Measurements from ENCODE around the gene EMX2.
"Not testable (repeated sequence)": the region's sequence is repeated elsewhere in the genome, so short reads cannot be mapped to it uniquely, and the experiment has no call there.

EMX2 gene

GRCh38 chr10:117542706-117543224 is at the start of gene EMX2:
Gene EMX2 (plus strand): TSS chr10:117542746. CDS start chr10:117543268, 522 bp downstream.
- H3K36me3 Mint-ChIP-seq = no peaks in the 10 kb centered on the region
- peak within 1 kb of the TSS; percentile 46 for H3K27ac Mint-ChIP-seq
- H3K4me3 Mint-ChIP-seq = peak within 1 kb of the TSS; percentile 71
- peaks cover 51% of the 10 kb centered on the region for H3K27me3 Mint-ChIP-seq
- H3K4me1 Mint-ChIP-seq = peaks cover 33% of the 10 kb centered on the region
- no peaks in the 10 kb centered on the region for H3K9me3 Mint-ChIP-seq

GRCh38 chr10:117496031-117496430 is 46.5 kb upstream of the EMX2 start:
- Mint-ChIP-seq H3K4me3 (no peak overlapping the region), H3K27ac (no peak overlapping the region), H3K4me1 (peaks cover 4% of the 10 kb centered on the region), H3K36me3 (no peaks in the 10 kb centered on the region), H3K27me3 (peaks cover 22% of the 10 kb centered on the region), H3K9me3 (no peaks in the 10 kb centered on the region)

GRCh38 chr10:117496616-117497028 is 45.9 kb upstream of the EMX2 start:
- Mint-ChIP-seq H3K9me3 (no peaks in the 10 kb centered on the region), H3K27me3 (peaks cover 19% of the 10 kb centered on the region), H3K36me3 (no peaks in the 10 kb centered on the region), H3K4me1 (peaks cover 4% of the 10 kb centered on the region), H3K4me3 (no peak overlapping the region), H3K27ac (no peak overlapping the region)

GRCh38 chr10:117497736-117498135 is 44.8 kb upstream of the EMX2 start:
- Mint-ChIP-seq H3K27me3 (peaks cover 15% of the 10 kb centered on the region), H3K4me3 (no peak overlapping the region), H3K36me3 (no peaks in the 10 kb centered on the region), H3K4me1 (peaks cover 4% of the 10 kb centered on the region), H3K27ac (no peak overlapping the region), H3K9me3 (no peaks in the 10 kb centered on the region)

GRCh38 chr10:117499248-117500105 is 43.1 kb upstream of the EMX2 start:
- H3K4me1 Mint-ChIP-seq = peaks cover 4% of the 10 kb centered on the region
- H3K27me3 Mint-ChIP-seq = peaks cover 17% of the 10 kb centered on the region
- H3K27ac Mint-ChIP-seq = no peak overlapping the region
- no peak overlapping the region for H3K4me3 Mint-ChIP-seq
- no peaks in the 10 kb centered on the region for H3K9me3 Mint-ChIP-seq
- H3K36me3 Mint-ChIP-seq = no peaks in the 10 kb centered on the region

- Mint-ChIP-seq H3K4me1 (peaks cover 4% of the 10 kb centered on the region), H3K9me3 (no peaks in the 10 kb centered on the region), H3K36me3 (no peaks in the 10 kb centered on the region), H3K27me3 (peaks cover 12% of the 10 kb centered on the region), H3K4me3 (no peak overlapping the region), H3K27ac (no peak overlapping the region)
Observed at GRCh38 chr10:117500456-117500855, 42.1 kb upstream of the EMX2 start.

GRCh38 chr10:117501460-117502035 is 41.0 kb upstream of the EMX2 start:
- peaks cover 8% of the 10 kb centered on the region for H3K27me3 Mint-ChIP-seq
- no peak overlapping the region for H3K27ac Mint-ChIP-seq
- H3K4me3 Mint-ChIP-seq = no peak overlapping the region
- H3K9me3 Mint-ChIP-seq = no peaks in the 10 kb centered on the region
- H3K4me1 Mint-ChIP-seq = peaks cover 3% of the 10 kb centered on the region
- no peaks in the 10 kb centered on the region for H3K36me3 Mint-ChIP-seq

- H3K4me3 Mint-ChIP-seq = no peak overlapping the region
- no peak overlapping the region for H3K27ac Mint-ChIP-seq
- H3K36me3 Mint-ChIP-seq = no peaks in the 10 kb centered on the region
- peaks cover 6% of the 10 kb centered on the region for H3K27me3 Mint-ChIP-seq
- H3K4me1 Mint-ChIP-seq = no peaks in the 10 kb centered on the region
- H3K9me3 Mint-ChIP-seq = no peaks in the 10 kb centered on the region
Observed at GRCh38 chr10:117502421-117503243, 39.9 kb upstream of the EMX2 start.

- Mint-ChIP-seq H3K4me1 (no peaks in the 10 kb centered on the region), H3K4me3 (no peak overlapping the region), H3K27me3 (peaks cover 6% of the 10 kb centered on the region), H3K9me3 (no peaks in the 10 kb centered on the region), H3K36me3 (no peaks in the 10 kb centered on the region), H3K27ac (no peak overlapping the region)
Observed at GRCh38 chr10:117503244-117504205, 39.0 kb upstream of the EMX2 start.

- H3K4me1 Mint-ChIP-seq = no peaks in the 10 kb centered on the region
- no peaks in the 10 kb centered on the region for H3K9me3 Mint-ChIP-seq
- no peak overlapping the region for H3K4me3 Mint-ChIP-seq
- H3K27ac Mint-ChIP-seq = no peak overlapping the region
- peaks cover 6% of the 10 kb centered on the region for H3K27me3 Mint-ChIP-seq
- H3K36me3 Mint-ChIP-seq = no peaks in the 10 kb centered on the region
Observed at GRCh38 chr10:117504562-117504961, 38.0 kb upstream of the EMX2 start.

GRCh38 chr10:117507081-117507480 is 35.5 kb upstream of the EMX2 start:
- not testable (repeated sequence) for H3K4me3 Mint-ChIP-seq, H3K27ac Mint-ChIP-seq, H3K9me3 Mint-ChIP-seq, H3K27me3 Mint-ChIP-seq, H3K36me3 Mint-ChIP-seq, H3K4me1 Mint-ChIP-seq

GRCh38 chr10:117509573-117509972 is 33.0 kb upstream of the EMX2 start:
- no peak overlapping the region for H3K27ac Mint-ChIP-seq
- no peaks in the 10 kb centered on the region for H3K4me1 Mint-ChIP-seq
- peaks cover 4% of the 10 kb centered on the region for H3K27me3 Mint-ChIP-seq
- no peaks in the 10 kb centered on the region for H3K36me3 Mint-ChIP-seq
- no peaks in the 10 kb centered on the region for H3K9me3 Mint-ChIP-seq
- no peak overlapping the region for H3K4me3 Mint-ChIP-seq

GRCh38 chr10:117511601-117512390 is 30.8 kb upstream of the EMX2 start:
- Mint-ChIP-seq H3K27me3 (peaks cover 7% of the 10 kb centered on the region), H3K9me3 (no peaks in the 10 kb centered on the region), H3K36me3 (no peaks in the 10 kb centered on the region), H3K4me1 (no peaks in the 10 kb centered on the region), H3K27ac (no peak overlapping the region), H3K4me3 (no peak overlapping the region)

GRCh38 chr10:117514971-117515370 is 27.6 kb upstream of the EMX2 start:
- Mint-ChIP-seq H3K36me3 (no peaks in the 10 kb centered on the region), H3K9me3 (no peaks in the 10 kb centered on the region), H3K4me3 (no peak overlapping the region), H3K27ac (no peak overlapping the region), H3K27me3 (peaks cover 17% of the 10 kb centered on the region), H3K4me1 (no peaks in the 10 kb centered on the region)
